Measurements from ENCODE around the gene CAPN12. TPM values are rescaled to one million over a fixed set of nuclear protein-coding genes. Genes with fewer than 3 reads are reported as not detected.

CAPN12 gene
- polyA plus RNA-seq, 1 donor (not counting 4 experiments of a cell fraction or from before 2014, with no cell fraction given) = 5.6 TPM

GRCh38 chr19:38730470-38730730 is 13.9 kb downstream of the CAPN12 start:
- no peaks in the 10 kb centered on the region for H3K9me3 ChIP-seq (ENCODE audit: control insufficient read depth, low read depth, low read length)
- DNase-seq (ENCODE audit: low read depth, low spot score) (no peak), FAIRE-seq (no peak)
- H3K27ac ChIP-seq (ENCODE audit: control insufficient read depth, insufficient read depth, low read length) = no peak overlapping the region
- dilution Hi-C loops (cut with MboI; ENCODE audit: extremely low pct_ligation_motif_present, low sequenced_read_pairs) = no loop called here
- TF ChIP-seq CTCF (optimal IDR thresholded peaks at IDR 0.05 in 1 of 3, IDR thresholded peaks at IDR 0.05 in 1 of 3, conservative IDR thresholded peaks at IDR 0.05 in 1 of 3; ENCODE audit: extremely low read depth in 1 of 3, insufficient read depth in 2 of 3, low read length in 3 of 3) (no peak), EZH2 (IDR thresholded peaks at IDR 0.05; ENCODE audit: low read length) (no peak)
- H3K9ac ChIP-seq (ENCODE audit: control insufficient read depth, extremely low read depth, insufficient read depth, low read length) = no peak overlapping the region
- H3K36me3 ChIP-seq (ENCODE audit: control insufficient read depth in 2 of 2, extremely low read depth in 1 of 2, insufficient read depth in 2 of 2, low read length in 2 of 2) = peaks cover 31 to 46% of the 10 kb centered on the region in 2 experiments
- peaks cover 3% of the 10 kb centered on the region for H3K9me1 ChIP-seq (ENCODE audit: control insufficient read depth, extremely low read depth, insufficient read depth, low read length)
- H3K79me2 ChIP-seq (ENCODE audit: control insufficient read depth, insufficient read depth, low read length) = peaks cover 2% of the 10 kb centered on the region
- no peaks in the 10 kb centered on the region for H3K27me3 ChIP-seq (ENCODE audit: control insufficient read depth, extremely low read depth, insufficient read depth, low read length)
- no peaks in the 10 kb centered on the region for H4K20me1 ChIP-seq (ENCODE audit: control insufficient read depth, extremely low read depth, insufficient read depth, low read length)
- no peak overlapping the region for H2AFZ ChIP-seq (ENCODE audit: control insufficient read depth, low read length)
- no peak overlapping the region for H3K4me2 ChIP-seq (ENCODE audit: control insufficient read depth, extremely low read depth, insufficient read depth, low read depth, low read length)
- H3K4me1 ChIP-seq (ENCODE audit: control insufficient read depth, extremely low read depth, insufficient read depth, low read length) = peaks cover 20% of the 10 kb centered on the region
- H3K4me3 ChIP-seq (ENCODE audit: control insufficient read depth in 2 of 3, extremely low read depth in 1 of 3, insufficient read depth in 2 of 3, low read depth in 1 of 3, low read length in 3 of 3) = no peak overlapping the region

- TF ChIP-seq EZH2 (IDR thresholded peaks at IDR 0.05; ENCODE audit: low read length) (no peak), CTCF (optimal IDR thresholded peaks at IDR 0.05 in 1 of 3, IDR thresholded peaks at IDR 0.05 in 1 of 3, conservative IDR thresholded peaks at IDR 0.05 in 1 of 3; ENCODE audit: extremely low read depth in 1 of 3, insufficient read depth in 2 of 3, low read length in 3 of 3) (peak; percentile 51 to 86 (median 60))
- no peaks in the 10 kb centered on the region for H3K9me3 ChIP-seq (ENCODE audit: control insufficient read depth, low read depth, low read length)
- peaks cover 17% of the 10 kb centered on the region for H3K4me1 ChIP-seq (ENCODE audit: control insufficient read depth, extremely low read depth, insufficient read depth, low read length)
- DNase-seq (ENCODE audit: low read depth, low spot score) = no peak
- H3K27me3 ChIP-seq (ENCODE audit: control insufficient read depth, extremely low read depth, insufficient read depth, low read length) = no peaks in the 10 kb centered on the region
- H2AFZ ChIP-seq (ENCODE audit: control insufficient read depth, low read length) = no peak overlapping the region
- FAIRE-seq = no peak
- peaks cover 3% of the 10 kb centered on the region for H3K9me1 ChIP-seq (ENCODE audit: control insufficient read depth, extremely low read depth, insufficient read depth, low read length)
- dilution Hi-C loops (cut with MboI; ENCODE audit: extremely low pct_ligation_motif_present, low sequenced_read_pairs) = no loop called here
- no peak overlapping the region for H3K4me3 ChIP-seq (ENCODE audit: control insufficient read depth in 2 of 3, extremely low read depth in 1 of 3, insufficient read depth in 2 of 3, low read depth in 1 of 3, low read length in 3 of 3)
- H4K20me1 ChIP-seq (ENCODE audit: control insufficient read depth, extremely low read depth, insufficient read depth, low read length) = no peaks in the 10 kb centered on the region
- H3K36me3 ChIP-seq (ENCODE audit: control insufficient read depth in 2 of 2, extremely low read depth in 1 of 2, insufficient read depth in 2 of 2, low read length in 2 of 2) = peaks cover 36 to 52% of the 10 kb centered on the region in 2 experiments
- H3K4me2 ChIP-seq (ENCODE audit: control insufficient read depth, extremely low read depth, insufficient read depth, low read depth, low read length) = no peak overlapping the region
- no peak overlapping the region for H3K27ac ChIP-seq (ENCODE audit: control insufficient read depth, insufficient read depth, low read length)
- no peak overlapping the region for H3K9ac ChIP-seq (ENCODE audit: control insufficient read depth, extremely low read depth, insufficient read depth, low read length)
- peaks cover 2% of the 10 kb centered on the region for H3K79me2 ChIP-seq (ENCODE audit: control insufficient read depth, insufficient read depth, low read length)
Measured at GRCh38 chr19:38729653-38730469, 14.4 kb downstream of the CAPN12 start.
